Sigmoid colon (tissue), 7 donors: ENCODE data around the gene SLC52A3. TPM values are rescaled to one million over a fixed set of nuclear protein-coding genes. Genes with fewer than 3 reads are reported as not detected.

Experiments used
- DNase-seq: peaks from one replicate; pipeline ENCODE4 v3.0.0-alpha.2; 2019
- H3K27ac ChIP-seq, 4 donors: fragments of 200-600 bp; sonication (generic); one replicate each; pipeline ENCODE4 v1.5.1; 2016 to 2019; ENCODE audit warnings: mild to moderate bottlenecking in 1 of 4
- H3K27me3 ChIP-seq, 3 donors: fragments of 200-600 bp; sonication (generic); one replicate each; pipeline ENCODE4 v1.5.1; 2019; ENCODE audit warnings: mild to moderate bottlenecking in 1 of 3
- H3K36me3 ChIP-seq, 4 donors: fragments of 200-600 bp; sonication (generic); one replicate each; pipeline ENCODE4 v1.5.1; 2016 to 2019
- H3K4me1 ChIP-seq, 4 donors: fragments of 200-600 bp; sonication (generic); one replicate each; pipeline ENCODE4 v1.5.1; 2017 to 2019
- H3K4me3 ChIP-seq, 4 donors: fragments of 200-600 bp; sonication (generic); one replicate each; pipeline ENCODE4 v1.5.1; 2017 to 2019; ENCODE audit warnings: mild to moderate bottlenecking in 2 of 4, moderate library complexity in 1 of 4
- H3K9me3 ChIP-seq, 4 donors: fragments of 200-600 bp in 3 of 4; sonication (generic) in 3 of 4; one replicate each; pipeline versions ENCODE4 v1.5.1 to v1.6.1; 2013 to 2019
- CTCF ChIP-seq, 4 experiments: fragments of 450-650 bp in 3 of 4; fragments of 200-600 bp in 1 of 4; IDR thresholded peaks; one replicate each; pipeline ENCODE4 v1.5.1; 2016 to 2019; ENCODE audit warnings: antibody characterized with exemption in 4 of 4, mild to moderate bottlenecking in 3 of 4, moderate library complexity in 2 of 4
- EP300 ChIP-seq, 4 donors: sonication (generic); formaldehyde crosslinking; IDR thresholded peaks; one replicate each; pipeline ENCODE4 v1.6.1; 2017; ENCODE audit warnings: antibody characterized with exemption in 4 of 4
- POLR2A ChIP-seq, 2 donors: fragments of 450-650 bp; IDR thresholded peaks; one replicate each; pipeline ENCODE4 v1.6.1; 2016; ENCODE audit warnings: antibody characterized with exemption in 2 of 2, mild to moderate bottlenecking in 2 of 2, moderate library complexity in 2 of 2
- POLR2AphosphoS5 ChIP-seq, 4 donors: sonication (generic); formaldehyde crosslinking; IDR thresholded peaks; one replicate each; pipeline ENCODE4 v1.6.1; 2017; ENCODE audit warnings: antibody characterized with exemption in 4 of 4
- WGBS, 2 donors: extraction: QIAGEN DNeasy Blood & Tissue Kit; methylation state at CpG; one replicate each; pipeline ENCODE4 v1.1.7; 2013; 5-methylcytosine and 5-hydroxymethylcytosine counted together
- intact Hi-C: fragments of 100-400 bp; cut with DNase I; formaldehyde crosslinking; loops from one replicate; pipeline ENCODE4 v1.15.1; 2023
- polyA plus RNA-seq, 3 donors: library from polyadenylated mRNA; stranded (reverse); fragments of 200-250 nt; gene quantifications; one replicate each; pipeline ENCODE4 v1.2.3, GENCODE V29; 2013
- total RNA-seq, 4 donors: library from RNA; depleted of rRNA; stranded (reverse); fragments of >200 nt; gene quantifications; one replicate each; pipeline ENCODE4 v1.1.0, GENCODE V29; 2016
- donor health status: healthy with polysubstance abuse.
- donor health status: Bipolar disorder and iron deficiency.
- donor health status: healthy.

Gene SLC52A3
- total and polyA plus RNA-seq, 7 donors, result 0.16 to 15.1 (median 3.0) TPM; not detected in 2

GRCh38 chr20:723756-724155, 44.5 kb downstream of the SLC52A3 start:
- TF ChIP-seq POLR2AphosphoS5 (IDR thresholded peaks at IDR 0.05) (no peak), POLR2A (IDR thresholded peaks at IDR 0.05) (no peak)

DNA sequence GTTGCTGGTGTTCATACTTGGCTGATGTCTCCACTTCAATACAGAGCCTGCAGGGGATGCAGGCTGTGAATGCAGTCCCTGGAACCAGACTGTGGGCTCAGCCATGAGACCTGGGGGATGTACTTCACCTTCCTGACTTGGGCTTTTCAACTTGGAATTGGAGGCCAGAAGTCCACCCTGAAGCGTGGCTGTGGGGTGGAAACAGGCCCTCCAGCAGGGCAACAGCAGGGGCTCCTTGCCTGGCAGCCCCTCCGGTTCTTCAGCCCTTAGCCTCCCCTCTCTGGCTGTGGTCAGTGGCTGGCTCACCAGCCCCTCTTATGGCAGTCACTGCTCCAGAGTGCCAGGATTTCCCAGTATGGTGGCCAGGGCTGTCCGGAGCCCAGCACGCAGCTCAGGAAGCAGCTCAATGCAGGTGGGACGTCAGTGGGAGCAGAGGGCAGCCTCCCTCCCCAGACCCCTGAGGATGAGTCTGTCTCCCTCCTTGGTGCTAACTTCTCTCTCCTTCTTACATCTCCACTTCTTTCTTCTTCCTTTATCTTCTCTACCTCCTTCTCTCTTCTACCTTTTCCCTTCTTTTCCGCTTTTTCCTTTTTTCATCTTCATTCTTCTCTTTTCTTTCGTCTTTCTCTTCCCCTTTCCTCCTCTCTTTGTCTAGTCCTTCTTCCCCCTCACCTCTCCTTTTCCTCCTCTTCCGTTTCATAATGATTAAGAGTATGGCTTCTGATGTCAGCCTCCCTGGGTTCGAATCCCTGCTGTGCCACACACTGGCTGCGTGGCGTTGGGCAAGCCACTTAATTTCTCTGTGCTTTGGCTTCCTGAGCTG, 45.3 kb downstream of the SLC52A3 start:
- intact Hi-C loops, result no loop called here
- 85 to 87% methylated on average over 11 of the region's 11 CpGs for WGBS, 2 donors
- DNase-seq, result no peak

More at GRCh38 chr20:723756-724155, 44.5 kb downstream of the SLC52A3 start:
- H3K36me3 ChIP-seq, result no peaks in the 10 kb centered on the region
- H3K27me3 ChIP-seq, result peaks cover 6 to 88% (median 36%) of the 10 kb centered on the region in 3 donors
- no peak overlapping the region for H3K27ac ChIP-seq
- 30 to 60% methylated on average over 8 of the region's 8 CpGs for WGBS, 2 donors
- H3K9me3 ChIP-seq, result no peaks in the 10 kb centered on the region
- H3K4me1 ChIP-seq, result peaks cover 0 to 11% (median 9%) of the 10 kb centered on the region in 4 donors
- intact Hi-C loops, result no loop called here
- no peak for DNase-seq
- no peak overlapping the region for H3K4me3 ChIP-seq

DNA sequence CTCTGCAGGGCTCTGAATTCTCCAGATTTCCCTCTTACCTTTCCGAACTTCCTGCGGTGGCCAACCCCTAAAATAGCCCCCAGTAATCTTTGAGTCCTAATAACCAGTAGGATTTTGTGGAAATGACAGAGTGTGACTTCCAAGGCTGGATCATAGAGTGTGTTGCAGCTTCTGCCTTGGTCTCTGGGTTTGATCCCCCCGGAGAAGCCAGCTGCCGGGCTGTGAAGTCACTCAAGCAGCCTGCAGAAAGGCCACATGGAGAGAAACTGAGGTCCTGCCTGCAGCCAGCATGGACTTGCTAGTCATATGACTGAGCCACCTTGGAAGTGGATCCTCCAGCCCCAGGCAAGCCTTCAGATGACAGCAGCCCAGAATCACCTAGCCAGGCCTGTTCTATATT, 46.4 kb downstream of the SLC52A3 start:
- Histone ChIP-seq H3K4me1 (no peaks in the 10 kb centered on the region), H3K9me3 (no peaks in the 10 kb centered on the region), H3K4me3 (no peak overlapping the region), H3K36me3 (no peaks in the 10 kb centered on the region), H3K27me3 (peaks cover 0 to 71% (median 21%) of the 10 kb centered on the region in 3 donors), H3K27ac (no peak overlapping the region)
- intact Hi-C loops, result no loop called here
- TF ChIP-seq POLR2A (IDR thresholded peaks at IDR 0.05) (no peak), EP300 (IDR thresholded peaks at IDR 0.05) (no peak)
- WGBS, 2 donors, result 89 to 90% methylated on average over 4 of the region's 4 CpGs
- no peak for DNase-seq

More for the DNA sequence above, 45.3 kb downstream of the SLC52A3 start:
- H3K4me1 ChIP-seq, result peaks cover 0 to 4% (median 3%) of the 10 kb centered on the region in 4 donors
- no peak for TF ChIP-seq EP300 (IDR thresholded peaks at IDR 0.05)
- H3K27me3 ChIP-seq, result peaks cover 4 to 81% (median 29%) of the 10 kb centered on the region in 3 donors
- H3K36me3 ChIP-seq, result no peaks in the 10 kb centered on the region
- no peaks in the 10 kb centered on the region for H3K9me3 ChIP-seq
- H3K4me3 ChIP-seq, result no peak overlapping the region
- H3K27ac ChIP-seq, result no peak overlapping the region

- intact Hi-C loops, result no loop called here
- Histone ChIP-seq H3K27me3 (peaks cover 0 to 54% (median 9%) of the 10 kb centered on the region in 3 donors), H3K4me3 (no peak overlapping the region), H3K9me3 (no peaks in the 10 kb centered on the region), H3K27ac (no peak overlapping the region), H3K4me1 (no peaks in the 10 kb centered on the region), H3K36me3 (no peaks in the 10 kb centered on the region)
- WGBS, 2 donors, result 72 to 74% methylated on average over 11 of the region's 11 CpGs
- no peak for DNase-seq
- no peak for TF ChIP-seq POLR2A (IDR thresholded peaks at IDR 0.05)
- TF ChIP-seq POLR2AphosphoS5 (IDR thresholded peaks at IDR 0.05), result no peak
- no peak for TF ChIP-seq CTCF (IDR thresholded peaks at IDR 0.05)
- TF ChIP-seq EP300 (IDR thresholded peaks at IDR 0.05), result no peak
Observed at GRCh38 chr20:719816-720215, 48.5 kb downstream of the SLC52A3 start.

GRCh38 chr20:719068-719467, 49.2 kb downstream of the SLC52A3 start:
- no peaks in the 10 kb centered on the region for H3K36me3 ChIP-seq
- H3K9me3 ChIP-seq, result no peaks in the 10 kb centered on the region
- intact Hi-C loops, result no loop called here
- 78 to 85% methylated on average over 5 of the region's 5 CpGs for WGBS, 2 donors
- H3K4me1 ChIP-seq, result no peaks in the 10 kb centered on the region
- DNase-seq, result no peak
- H3K27me3 ChIP-seq, result peaks cover 0 to 46% (median 2%) of the 10 kb centered on the region in 3 donors
- H3K27ac ChIP-seq, result no peak overlapping the region
- TF ChIP-seq CTCF (IDR thresholded peaks at IDR 0.05) (no peak), EP300 (IDR thresholded peaks at IDR 0.05) (no peak), POLR2A (IDR thresholded peaks at IDR 0.05) (no peak), POLR2AphosphoS5 (IDR thresholded peaks at IDR 0.05) (no peak)
- H3K4me3 ChIP-seq, result no peak overlapping the region

DNA sequence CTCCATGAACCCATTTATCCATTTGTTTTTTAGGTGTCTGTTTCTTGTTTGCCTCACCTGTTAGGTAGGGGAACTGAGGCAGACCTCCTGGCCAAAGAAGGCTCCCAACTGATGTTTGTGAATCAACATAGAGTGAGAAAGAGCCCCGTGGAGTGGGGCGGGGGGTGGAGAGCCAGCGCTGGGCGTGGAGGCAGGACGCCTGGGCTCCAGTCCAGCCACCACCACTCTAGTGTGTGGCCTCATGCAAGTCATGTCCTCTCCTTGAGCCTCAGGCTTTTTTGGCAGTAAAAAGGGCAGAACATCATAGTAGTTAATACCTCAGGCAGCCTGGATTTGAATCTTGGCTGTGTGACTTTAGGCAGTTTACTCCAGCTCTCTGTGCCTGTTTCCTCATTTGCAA, 50.5 kb downstream of the SLC52A3 start:
- TF ChIP-seq POLR2A (IDR thresholded peaks at IDR 0.05) (no peak), POLR2AphosphoS5 (IDR thresholded peaks at IDR 0.05) (no peak), CTCF (IDR thresholded peaks at IDR 0.05) (no peak), EP300 (IDR thresholded peaks at IDR 0.05) (no peak)
- WGBS, 2 donors, result 46 to 75% methylated on average over 5 of the region's 5 CpGs
- Histone ChIP-seq H3K36me3 (no peaks in the 10 kb centered on the region), H3K27ac (no peak overlapping the region), H3K27me3 (peaks cover 0 to 34% (median 0%) of the 10 kb centered on the region in 3 donors), H3K9me3 (peaks cover 0 to 8% (median 0%) of the 10 kb centered on the region in 4 donors), H3K4me3 (no peak overlapping the region), H3K4me1 (no peaks in the 10 kb centered on the region)
- intact Hi-C loops, result no loop called here
- DNase-seq, result no peak
